NCI-H2107 (cell line): ENCODE measurements around the gene INSC.

Experiments used
- DNase-seq: peaks from one replicate; lab custom pipeline; 2025; lab: John Stamatoyannopoulos, UW

The INSC gene

DNA sequence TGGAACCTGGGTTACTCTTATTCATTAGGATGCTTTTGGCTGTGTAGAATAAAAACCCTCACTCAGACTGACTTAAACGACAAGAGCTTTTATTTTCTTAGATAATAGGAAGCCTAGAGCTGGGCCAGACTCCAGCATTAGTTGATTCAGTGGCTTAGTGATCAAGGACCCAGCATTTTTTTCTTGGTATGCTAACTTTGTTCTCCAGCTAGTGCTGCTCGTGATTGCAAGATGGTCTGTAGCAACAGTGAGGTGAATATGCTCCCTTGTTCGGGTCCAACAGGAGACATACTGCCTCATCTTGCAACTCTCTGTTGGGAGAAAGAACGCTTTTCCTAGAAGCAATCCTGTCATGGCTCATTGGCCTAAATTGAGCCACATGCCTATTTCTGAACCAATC lies 33.4 kb downstream of the INSC start:
- no peak for DNase-seq

- DNase-seq = no peak
Observed at GRCh38 chr11:15149050-15149449, 34.3 kb downstream of the INSC start.

DNA sequence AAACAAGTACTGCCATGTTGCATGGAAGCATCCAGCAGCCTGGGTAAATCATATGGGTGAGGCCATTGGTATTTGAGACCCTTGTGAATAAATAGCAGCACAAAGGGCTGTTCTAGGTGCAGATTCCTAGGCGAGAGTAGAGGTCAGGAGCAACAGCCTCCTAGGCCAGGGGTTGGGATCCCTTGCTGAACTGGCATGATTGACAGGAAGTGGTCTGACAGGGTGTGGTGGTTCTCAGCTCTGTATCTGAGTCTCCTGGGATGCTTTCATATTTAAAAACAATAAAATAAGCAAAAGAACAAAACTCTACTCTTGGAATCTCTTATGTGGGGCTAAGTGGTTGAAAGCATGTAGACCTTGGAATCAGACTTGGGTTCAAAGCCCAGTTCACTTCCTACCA lies 35.8 kb downstream of the INSC start:
- no peak for DNase-seq

GRCh38 chr11:15153231-15153630 lies 38.5 kb downstream of the INSC start:
- DNase-seq = no peak

- DNase-seq = no peak
Observed at GRCh38 chr11:15157181-15157580, 42.5 kb downstream of the INSC start.

DNA sequence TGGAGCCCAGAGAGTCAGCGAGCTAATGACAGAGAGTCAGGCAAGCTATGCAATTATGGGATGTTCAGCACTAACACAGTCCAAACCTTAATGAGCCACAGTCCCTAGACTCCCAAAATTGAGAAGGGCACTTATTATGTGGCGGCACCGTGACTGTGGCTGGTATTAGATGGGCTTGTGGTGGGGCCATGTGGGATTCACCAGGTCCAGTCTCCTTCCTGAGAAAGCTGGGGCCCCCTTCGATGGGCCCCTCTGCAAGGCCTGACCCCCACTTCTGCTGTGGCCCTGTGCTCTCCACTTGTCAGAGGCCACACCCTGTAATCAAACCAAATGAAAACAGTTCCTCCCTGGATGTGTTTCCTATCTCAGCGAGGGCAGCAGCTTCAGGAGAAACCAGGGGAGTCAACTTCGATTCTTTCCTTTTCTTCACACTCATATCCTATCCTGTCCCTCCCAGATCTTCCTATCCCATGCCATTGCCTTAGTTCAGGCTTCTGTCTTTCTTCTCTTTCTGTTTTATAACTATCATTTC lies 42.9 kb downstream of the INSC start:
- DNase-seq = no peak

DNA sequence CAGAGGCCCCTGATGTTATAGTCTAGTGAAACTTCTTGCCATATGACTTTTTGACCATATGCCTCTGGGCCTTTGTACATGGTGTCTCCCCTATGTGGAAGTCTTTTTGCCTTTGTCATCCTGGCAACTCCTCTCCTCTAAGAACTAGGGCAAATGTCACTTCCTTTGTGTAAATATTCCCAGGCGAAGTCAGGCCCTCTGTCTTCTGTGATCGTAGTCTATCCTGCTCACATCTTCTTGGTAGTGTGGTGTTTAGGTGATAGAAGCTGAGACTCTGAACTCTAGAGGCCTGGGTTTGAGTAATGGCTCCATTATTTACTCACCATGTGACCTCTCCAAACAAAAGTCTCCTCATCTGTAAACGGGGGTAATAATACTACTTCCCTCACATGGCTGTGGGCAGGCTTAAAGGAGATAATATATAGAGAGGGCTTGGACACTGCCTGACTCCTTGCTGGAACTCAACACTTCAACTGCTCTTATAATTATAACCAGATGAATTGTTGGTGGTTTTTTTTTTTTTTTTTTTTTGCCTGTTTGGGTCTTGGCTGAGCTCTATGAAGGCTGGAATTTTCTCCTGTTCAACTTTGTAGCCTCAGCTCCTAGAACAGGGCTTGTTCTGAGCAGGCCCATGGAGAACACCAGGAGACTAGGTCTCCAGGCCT lies 43.8 kb downstream of the INSC start:
- no peak for DNase-seq

- DNase-seq = no peak
Observed at GRCh38 chr11:15159085-15159484, 44.4 kb downstream of the INSC start.

GRCh38 chr11:15161790-15162189 lies 47.1 kb downstream of the INSC start:
- no peak for DNase-seq

DNA sequence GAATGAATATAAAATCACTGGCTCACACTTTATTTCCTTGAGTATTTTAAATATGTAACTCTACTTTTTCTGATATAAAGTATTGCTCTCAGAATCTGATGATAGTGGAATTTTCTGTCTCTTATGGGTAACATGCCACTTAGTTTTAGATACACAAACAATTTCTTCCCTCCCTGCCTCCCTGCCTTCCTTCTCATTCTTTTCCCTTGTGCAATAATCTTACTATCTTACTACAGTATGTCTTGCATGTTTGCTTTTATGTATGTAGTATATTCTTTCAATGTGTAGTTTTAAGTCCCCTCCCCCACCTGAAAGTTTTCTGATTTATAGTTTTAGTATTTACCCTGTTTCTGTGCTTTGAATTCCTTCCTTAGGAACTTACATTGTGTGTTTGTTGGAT lies 48.4 kb downstream of the INSC start:
- DNase-seq = no peak

GRCh38 chr11:15166204-15166603 lies 51.5 kb downstream of the INSC start:
- no peak for DNase-seq

GRCh38 chr11:15169815-15170551 lies 55.3 kb downstream of the INSC start:
- no peak for DNase-seq

DNA sequence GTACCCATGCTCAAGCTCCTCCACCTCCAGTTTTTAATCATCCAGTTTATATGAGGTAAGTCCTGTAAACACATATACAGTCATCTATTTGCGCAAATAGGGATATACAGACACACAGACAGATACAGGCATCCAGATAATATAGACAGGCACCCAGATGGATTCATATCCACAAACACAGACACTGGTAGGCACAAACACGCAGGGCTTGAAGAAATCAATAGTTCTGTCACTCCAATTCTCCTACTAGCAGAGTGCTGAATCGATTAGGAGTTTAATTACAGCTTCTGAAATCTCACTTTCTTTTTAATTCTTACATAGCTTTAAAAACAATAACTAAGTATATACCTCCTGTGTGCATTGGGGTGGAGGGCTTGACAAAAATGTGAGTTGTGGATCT lies 56.0 kb downstream of the INSC start:
- no peak for DNase-seq

GRCh38 chr11:15171956-15172355 lies 57.2 kb downstream of the INSC start:
- no peak for DNase-seq

DNA sequence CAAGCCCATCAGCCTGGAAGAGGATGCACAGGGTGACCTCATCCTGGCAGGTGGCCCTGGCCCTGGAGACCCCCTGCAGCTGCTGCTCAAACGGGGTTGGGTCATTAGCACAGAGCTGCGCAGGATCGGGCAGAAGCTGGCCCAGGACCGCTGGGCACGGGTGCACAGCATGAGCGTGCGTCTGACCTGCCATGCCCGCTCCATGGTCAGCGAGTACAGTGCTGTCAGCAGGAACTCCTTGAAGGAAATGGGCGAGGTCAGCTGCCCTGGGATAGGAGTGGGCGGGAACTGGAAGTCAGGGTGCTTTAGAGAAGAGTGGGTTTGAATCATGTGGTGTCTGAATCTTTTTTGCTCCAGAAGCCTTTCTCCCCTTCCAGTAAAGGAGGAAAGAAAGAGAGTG lies 61.1 kb downstream of the INSC start:
- no peak for DNase-seq

DNA sequence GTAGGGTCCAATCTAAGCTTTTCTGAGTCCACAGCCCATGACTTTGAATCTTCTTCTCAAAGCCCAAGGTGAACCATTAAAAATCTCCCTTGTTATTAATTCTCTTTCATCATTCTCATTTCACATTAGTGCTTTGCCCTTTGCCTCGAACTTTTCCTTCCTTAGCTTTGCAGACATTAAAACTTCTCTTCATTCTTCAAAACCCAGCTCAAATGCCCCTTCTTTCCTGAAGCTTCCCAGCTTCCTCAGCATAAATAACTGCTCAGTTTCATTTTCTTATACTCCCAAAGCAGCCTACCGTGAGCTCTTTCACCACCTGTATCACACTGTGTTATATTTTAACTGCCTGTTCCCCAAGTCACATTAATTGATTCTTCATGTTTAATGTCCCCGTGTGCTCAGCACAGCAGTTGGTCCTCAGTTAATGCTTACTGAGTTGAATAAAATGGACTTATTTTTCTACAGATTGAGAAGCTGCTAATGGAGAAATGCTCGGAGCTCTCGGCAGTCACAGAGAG lies 62.0 kb downstream of the INSC start:
- DNase-seq = no peak

- no peak for DNase-seq
Observed at GRCh38 chr11:15177491-15177890, 62.8 kb downstream of the INSC start.

DNA sequence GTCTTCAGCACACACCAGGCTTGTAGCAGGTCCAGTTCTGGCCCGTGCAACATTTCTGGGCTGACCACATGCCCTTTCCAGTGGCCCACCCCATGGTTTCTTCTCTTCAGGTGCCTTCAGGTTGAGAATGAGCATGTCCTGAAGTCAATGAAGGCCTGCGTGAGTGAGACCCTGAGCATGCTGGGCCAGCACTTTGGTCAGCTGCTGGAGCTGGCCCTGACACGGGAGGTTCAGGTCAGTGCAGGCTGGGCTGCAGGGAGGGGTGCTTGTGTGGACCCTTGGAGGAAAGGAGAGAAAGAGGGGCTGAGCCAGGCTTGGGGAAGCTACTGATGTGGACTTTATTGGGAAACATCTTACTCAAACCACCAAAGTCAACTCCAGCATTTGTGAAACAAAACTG lies 63.5 kb downstream of the INSC start:
- DNase-seq = no peak

GRCh38 chr11:15179167-15179566 lies 64.4 kb downstream of the INSC start:
- no peak for DNase-seq

DNA sequence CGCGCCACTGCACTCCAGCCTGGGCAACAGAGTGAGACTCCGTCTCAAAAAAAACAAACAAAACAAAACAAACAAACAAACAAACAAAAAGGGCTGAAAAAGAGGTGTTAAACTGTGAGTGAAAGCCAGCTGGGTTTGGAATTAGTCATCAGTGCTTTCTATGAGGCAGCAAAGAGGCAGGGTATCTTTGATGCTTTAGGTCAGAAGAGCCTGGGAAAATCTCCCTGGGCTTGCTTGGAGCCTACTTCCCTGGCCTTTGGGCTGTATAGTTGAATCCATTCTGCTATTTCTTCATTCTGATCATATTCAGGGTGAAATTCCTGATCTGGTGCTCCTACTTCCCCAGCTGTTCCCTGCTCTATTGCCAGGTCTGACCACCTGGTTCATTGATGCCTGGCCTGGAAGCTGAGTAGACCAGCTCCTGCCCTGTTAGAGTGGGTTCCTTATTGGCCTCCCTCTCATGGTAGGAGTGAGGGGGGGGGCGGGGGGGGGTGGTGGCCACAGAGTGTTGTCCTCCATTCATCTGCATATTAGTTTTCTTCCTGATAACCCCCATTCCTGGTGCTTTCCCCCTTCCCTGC lies 65.6 kb downstream of the INSC start:
- DNase-seq = no peak

DNA sequence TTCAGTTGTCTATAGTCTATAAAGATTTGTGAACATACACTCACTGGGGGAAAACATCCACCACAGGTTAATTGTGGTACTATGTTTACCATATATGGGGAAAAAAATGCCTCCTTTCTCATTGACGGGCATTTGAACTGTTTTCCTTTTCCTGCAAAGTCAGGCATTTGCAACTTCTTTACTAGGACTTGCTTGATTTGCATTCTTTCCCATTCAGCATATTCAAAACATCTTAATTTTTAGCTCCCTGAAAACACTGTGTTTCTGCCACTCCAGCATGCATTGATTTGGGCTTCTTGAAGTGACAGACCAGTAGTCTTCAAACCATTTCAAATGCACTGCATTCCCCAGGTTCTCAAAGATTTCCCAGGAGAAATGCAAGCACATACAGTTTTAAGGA lies 67.6 kb downstream of the INSC start:
- DNase-seq = no peak

GRCh38 chr11:15185021-15185420 lies 70.3 kb downstream of the INSC start:
- no peak for DNase-seq

DNA sequence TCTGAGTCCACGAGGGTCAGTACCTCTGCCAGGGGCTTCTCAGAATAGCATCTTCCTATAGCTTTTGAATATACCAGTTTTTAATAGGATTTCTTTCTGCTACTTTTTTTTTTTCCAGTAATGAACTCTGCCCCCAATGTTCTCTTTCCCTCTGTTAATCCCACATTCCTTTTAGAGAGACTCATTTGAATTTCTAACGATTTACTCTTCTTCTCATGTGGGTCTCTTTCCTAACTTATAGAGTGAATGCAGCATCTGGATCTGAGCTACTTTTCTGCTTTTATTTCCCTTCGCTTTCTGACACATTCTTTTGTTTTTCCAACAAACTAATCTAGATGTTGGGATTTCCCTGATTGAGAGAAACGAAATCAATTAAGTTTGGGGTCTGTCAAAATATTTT lies 71.4 kb downstream of the INSC start:
- no peak for DNase-seq
